Right atrium auricular region (tissue), 2 donors: ENCODE results near the gene EIF4G1. TPM values are rescaled to one million over a fixed set of nuclear protein-coding genes. Genes with fewer than 3 reads are reported as not detected.

Source experiments
- total RNA-seq, 2 donors: library from RNA; depleted of rRNA; stranded (reverse); fragments of >200 nt; gene quantifications; one replicate each; pipeline ENCODE4 v1.1.0, GENCODE V29; 2016

EIF4G1 gene
- total RNA-seq, 2 donors from 2014 or later, result 270 to 276 TPM

Other genes with a start within 250 kb of the EIF4G1 start
- not detected for gene HTR3E, start 217.5 kb upstream of the EIF4G1 start, total RNA-seq
- gene EIF2B5, start 179.2 kb upstream of the EIF4G1 start, total RNA-seq, result 10 to 100 TPM; 19.6 to 24.3 TPM
- gene DVL3, start 159.2 kb upstream of the EIF4G1 start, total RNA-seq, result 10 to 100 TPM; 43.5 to 66.1 TPM
- gene AP2M1, start 139.8 kb upstream of the EIF4G1 start, total RNA-seq, result 100 to 1,000 TPM; 183 to 235 TPM
- 10 to 100 TPM; 42.8 to 47.9 TPM for gene ABCF3, start 128.4 kb upstream of the EIF4G1 start, total RNA-seq
- not detected for gene VWA5B2, start 85.0 kb upstream of the EIF4G1 start, total RNA-seq
- 10 to 100 TPM; 50.6 to 50.8 TPM for gene ALG3, start 65.6 kb upstream of the EIF4G1 start, total RNA-seq
- gene EEF1AKMT4, start 64.9 kb upstream of the EIF4G1 start, total RNA-seq, result 1 to 10 TPM; 2.1 TPM
- not detected for gene CAMK2N2, start 53.1 kb upstream of the EIF4G1 start, total RNA-seq
- 1 to 10 TPM in 1 of 2 donors, not detected in 1; 1.6 TPM for gene ECE2, start 38.6 kb upstream of the EIF4G1 start, total RNA-seq
- gene PSMD2, start 15.4 kb upstream of the EIF4G1 start, total RNA-seq, result 100 to 1,000 TPM; 213 to 259 TPM
- 10 to 100 TPM; 33.7 to 45.8 TPM for gene FAM131A, start 23.0 kb downstream of the EIF4G1 start, total RNA-seq
- gene CLCN2, start 47.0 kb downstream of the EIF4G1 start, total RNA-seq, result 1 to 10 TPM; 1.3 to 2.7 TPM
- 10 to 100 TPM; 26.8 to 35.5 TPM for gene POLR2H, start 47.1 kb downstream of the EIF4G1 start, total RNA-seq
- under 1 TPM in 1 of 2 donors, not detected in 1; 0.55 TPM for gene THPO, start 63.6 kb downstream of the EIF4G1 start, total RNA-seq
- 10 to 100 TPM in 1 of 2 donors, 1 to 10 TPM in 1; 7.0 to 13.4 TPM for gene CHRD, start 65.4 kb downstream of the EIF4G1 start, total RNA-seq
- 1 to 10 TPM; 2.1 to 5.1 TPM for gene EPHB3, start 247.2 kb downstream of the EIF4G1 start, total RNA-seq